A549 (cell line): ENCODE results near the gene HOXA11. TPM values are rescaled to one million over a fixed set of nuclear protein-coding genes. Genes with fewer than 3 reads are reported as not detected.
A peak's percentile ranks its signal among the peaks of the same experiment; 100 is the strongest.

Experiments used
- ATAC-seq, 2 experiments: fragments of 200-7000 bp in 1 of 2; fragments of >200 bp in 1 of 2; cut with Nextera tagmentation in 1 of 2; cut with Tn5 transposase in 1 of 2; 3 replicates each; pipeline versions ENCODE4 v1.8.0 to v1.9.1; 2018 to 2020; ENCODE audit warnings: mild to moderate bottlenecking in 1 of 2, moderate library complexity in 1 of 2
- CTCF ChIA-PET: fragments of 300-600 bp; sonication (Branson Sonifier 250); formaldehyde crosslinking; extraction: SDS; loops from one replicate; lab custom pipeline; 2021; ENCODE audit warnings: antibody characterized with exemption, inconsistent platforms; lab: Yijun Ruan, JAX
- POLR2A ChIA-PET: fragments of 350-600 bp; formaldehyde crosslinking; extraction: SDS; loops from one replicate; lab custom pipeline; 2021; ENCODE audit warnings: antibody characterized with exemption, inconsistent platforms; lab: Yijun Ruan, JAX
- DNase-seq, 2 experiments: peaks; one replicate each; pipeline versions ENCODE4 v3.0.0 to v3.0.0-alpha.2; 2011 to 2016; ENCODE audit warnings: low read depth in 1 of 2, low spot score in 1 of 2
- FAIRE-seq: peaks from 2 replicates; lab custom pipeline; 2011; peaks lifted over from hg19 to GRCh38; lab: Jason Lieb, UNC
- H3K27ac ChIP-seq, 2 experiments: fragments of >200 bp; sonication (Bioruptor Twin); formaldehyde crosslinking; 3 replicates each; pipeline ENCODE4 v1.5.1; 2016 to 2017
- H3K4me1 ChIP-seq: fragments of >200 bp; sonication (Bioruptor Twin); formaldehyde crosslinking; 3 replicates; pipeline ENCODE4 v1.6.1; 2016
- H3K4me2 ChIP-seq: fragments of >200 bp; sonication (Bioruptor Twin); formaldehyde crosslinking; 3 replicates; pipeline ENCODE4 v1.6.1; 2016
- H3K4me3 ChIP-seq: fragments of >200 bp; sonication (Bioruptor Twin); formaldehyde crosslinking; 3 replicates; pipeline ENCODE4 v1.5.1; 2016
- H3K9me3 ChIP-seq: fragments of >200 bp; sonication (Bioruptor Twin); formaldehyde crosslinking; 3 replicates; pipeline ENCODE4 v1.6.1; 2016
- CBX2 ChIP-seq: fragments of 200-600 bp; sonication (generic); IDR thresholded peaks from 2 replicates; pipeline ENCODE4 v1.6.1; 2016; ENCODE audit warnings: low read depth, mild to moderate bottlenecking, borderline replicate concordance
- CBX8 ChIP-seq: fragments of 200-600 bp; sonication (generic); IDR thresholded peaks from 2 replicates; pipeline ENCODE4 v1.6.1; 2016
- CTCF ChIP-seq: fragments of >200 bp; sonication (Bioruptor Twin); formaldehyde crosslinking; IDR thresholded peaks from 3 replicates; pipeline ENCODE4 v1.5.1; 2016
- EP300 ChIP-seq, 2 experiments: fragments of >200 bp; sonication (Bioruptor Twin); formaldehyde crosslinking; IDR thresholded peaks; 2 replicates in 1 of 2; 3 replicates in 1 of 2; pipeline ENCODE4 v1.6.1; 2016 to 2017
- FOSB ChIP-seq: fragments of 250-450 bp; sonication (Bioruptor Pico); IDR thresholded peaks from 2 replicates; pipeline ENCODE4 v1.5.0; 2020; ENCODE audit warnings: mild to moderate bottlenecking, moderate library complexity
- HEYL ChIP-seq: fragments of 250-450 bp; sonication (Bioruptor Pico); IDR thresholded peaks from 2 replicates; pipeline ENCODE4 v1.8.0; 2021; ENCODE audit warnings: mild to moderate bottlenecking, moderate library complexity
- HMGXB4 ChIP-seq: fragments of 250-450 bp; sonication (Bioruptor Pico); IDR thresholded peaks from 2 replicates; pipeline ENCODE4 v1.5.0; 2021; ENCODE audit warnings: mild to moderate bottlenecking, moderate library complexity, borderline replicate concordance
- MAFK ChIP-seq: fragments of 450-650 bp; IDR thresholded peaks from 2 replicates; pipeline ENCODE4 v1.6.1; 2014; ENCODE audit not compliant: partially characterized antibody
- MYC ChIP-seq: IDR thresholded peaks from 2 replicates; pipeline ENCODE4 v1.6.1; 2012; ENCODE audit warnings: mild to moderate bottlenecking, inconsistent platforms, low read length, improper control_type of control experiment, borderline replicate concordance
- RCOR1 ChIP-seq: fragments of 150-350 bp; IDR thresholded peaks from 2 replicates; pipeline ENCODE4 v1.6.1; 2014; ENCODE audit warnings: antibody characterized with exemption, low read length, low read depth
- RNF2 ChIP-seq: fragments of 200-600 bp; sonication (generic); IDR thresholded peaks from 2 replicates; pipeline ENCODE4 v1.6.1; 2016; ENCODE audit warnings: low read depth, mild to moderate bottlenecking, antibody characterized with exemption, moderate library complexity, borderline replicate concordance
- SMC3 ChIP-seq: fragments of >200 bp; sonication (Bioruptor Twin); formaldehyde crosslinking; IDR thresholded peaks from 3 replicates; pipeline ENCODE4 v1.6.1; 2018; ENCODE audit warnings: inconsistent platforms
- USF2 ChIP-seq: fragments of 450-650 bp; IDR thresholded peaks from 2 replicates; pipeline ENCODE4 v1.6.1; 2014; ENCODE audit warnings: antibody characterized with exemption
- ZFP36 ChIP-seq: fragments of 450-650 bp; IDR thresholded peaks from 2 replicates; pipeline ENCODE4 v1.6.1; 2014; ENCODE audit warnings: borderline replicate concordance; ENCODE audit not compliant: partially characterized antibody
- ZNF302 ChIP-seq: fragments of 250-450 bp; sonication (Bioruptor Pico); IDR thresholded peaks from 2 replicates; pipeline ENCODE4 v1.9.0; 2021; ENCODE audit warnings: inconsistent platforms, mild to moderate bottlenecking, moderate library complexity
- WGBS: methylation state at CpG from one replicate; pipeline ENCODE4 v1.1.6; 2017; ENCODE audit errors: missing lambda C conversion rate; 5-methylcytosine and 5-hydroxymethylcytosine counted together
- polyA plus RNA-seq, 4 experiments: library from polyadenylated mRNA; depleted of rRNA in 3 of 4; stranded (reverse); fragments of >200 nt; fragmentation: RNase III in 1 of 4; extraction: RNeasy Plus Mini Kit Qiagen cat#74134 plus additional on column Dnase treatment in 1 of 4; gene quantifications; 2 replicates in 3 of 4; 3 replicates in 1 of 4; pipeline ENCODE4 v1.2.3, GENCODE V29; 2011 to 2017

HOXA11 gene
- polyA plus RNA-seq, 2 of the 4 experiments (the other 2 are of a cell fraction): 0.68 to 0.84 TPM

GRCh38 chr7:27145914-27146412 lies 39.1 kb downstream of the HOXA11 start (continued):
- no peak for TF ChIP-seq MYC
- TF ChIP-seq FOSB (CRISPR knock-in tag): no peak
- no peak for TF ChIP-seq ZFP36
- TF ChIP-seq HEYL: no peak
- TF ChIP-seq, all 56 proteins: peak for 0

- H3K9me3 ChIP-seq: no peaks in the 10 kb centered on the region
- DNase-seq (no peak), FAIRE-seq (no peak), ATAC-seq (no peak)
- ChIA-PET POLR2A (no interaction called here), CTCF (interaction anchor here (0.6 to 11.1 kb wide), 14 partner anchors 9 to 770 kb away, joined by 3 to 160 read pairs (median 5); partner anchors contain the start of genes HOXA4 and HOXA9)
- H3K4me3 ChIP-seq: no peak overlapping the region
- no peak for TF ChIP-seq CBX8
- WGBS: 93% methylated on average over 47 of the region's 47 CpGs
- peaks cover 17% of the 10 kb centered on the region for H3K4me1 ChIP-seq
- H3K4me2 ChIP-seq: no peak overlapping the region
- H3K27ac ChIP-seq: no peak overlapping the region
Observed at GRCh38 chr7:27145165-27145913, 39.7 kb downstream of the HOXA11 start.

GRCh38 chr7:27144781-27145164 lies 40.3 kb downstream of the HOXA11 start:
- Histone ChIP-seq H3K9me3 (no peaks in the 10 kb centered on the region), H3K27ac (no peak overlapping the region), H3K4me3 (no peak overlapping the region), H3K4me2 (no peak overlapping the region), H3K4me1 (peaks cover 15% of the 10 kb centered on the region)
- FAIRE-seq: no peak
- ChIA-PET CTCF (interaction anchor here (0.6 to 11.1 kb wide), 21 partner anchors 10 to 769 kb away, joined by 3 to 160 read pairs (median 5); partner anchors contain the start of genes HOXA4, HOXA7 and HOXA9), POLR2A (no interaction called here)
- WGBS: 95% methylated on average over 31 of the region's 31 CpGs
- ATAC-seq: no peak
- DNase-seq: no peak
- TF ChIP-seq RNF2: no peak
- no peak for TF ChIP-seq EP300 (IDR thresholded peaks at IDR 0.05)
- no peak for TF ChIP-seq ZFP36
- TF ChIP-seq HMGXB4 (CRISPR knock-in tag): no peak
- no peak for TF ChIP-seq RCOR1

GRCh38 chr7:27143950-27144780 lies 40.9 kb downstream of the HOXA11 start:
- Histone ChIP-seq H3K4me1 (peaks cover 9% of the 10 kb centered on the region), H3K4me2 (peak overlapping the region; percentile 87; the same call in 2 of the 3 replicates), H3K27ac (peak overlapping the region; percentile 31 to 58; a peak in 2 of 6 replicates), H3K9me3 (no peaks in the 10 kb centered on the region)
- ChIA-PET CTCF (interaction anchor here (0.8 to 11.1 kb wide), 37 partner anchors 7 to 906 kb away, joined by 3 to 160 read pairs (median 5); partner anchors contain the start of genes HOXA3, HOXA4, HOXA7 and HOXA9), POLR2A (interaction anchor here (0.7 to 1.3 kb wide), 6 partner anchors 13 to 444 kb away, joined by 3 to 7 read pairs (median 4); partner anchors contain the start of genes HOXA7 and SKAP2)
- no peak for DNase-seq
- ATAC-seq: no peak
- no peak for TF ChIP-seq MAFK
- peak; percentile 7; the same call in 1 of the 3 replicates for TF ChIP-seq CTCF
- TF ChIP-seq ZNF302 (CRISPR knock-in tag): no peak
- TF ChIP-seq CBX2: no peak
- no peak for TF ChIP-seq USF2
- 0 out of 3 replicates have a peak, but pooled peaks have one; percentile 3 for TF ChIP-seq SMC3
- TF ChIP-seq, all 56 proteins: peak for 2
- no peak for FAIRE-seq
- WGBS: 57% methylated on average over 38 of the region's 40 CpGs
- 0 out of 3 replicates have a peak overlapping the region, but pooled peaks have one; percentile 26 for H3K4me3 ChIP-seq
